ENCODE results near the gene FAAP20. TPM values are rescaled to one million over a fixed set of nuclear protein-coding genes. Genes with fewer than 3 reads are reported as not detected.

FAAP20 gene
- total RNA-seq, 1 donor from 2014 or later = 114 TPM

GRCh38 chr1:2216767-2217058 is 22.1 kb upstream of the FAAP20 start:
- H3K27ac ChIP-seq (ENCODE audit: low read depth, low read length) = no peak overlapping the region
- H3K4me1 Mint-ChIP-seq (ENCODE audit: low read depth, unreplicated experiment) = peaks cover 2% of the 10 kb centered on the region
- H4K20me1 ChIP-seq (ENCODE audit: insufficient read depth, low read length) = no peaks in the 10 kb centered on the region
- H3K27ac Mint-ChIP-seq (ENCODE audit: unreplicated experiment) = no peak overlapping the region
- no peaks in the 10 kb centered on the region for H3K9me3 ChIP-seq (ENCODE audit: insufficient read depth, low read depth, low read length)
- H3K36me3 Mint-ChIP-seq (ENCODE audit: low read depth, unreplicated experiment) = no peaks in the 10 kb centered on the region
- no peaks in the 10 kb centered on the region for H3K36me3 ChIP-seq (ENCODE audit: insufficient read depth, low read length)
- no peaks in the 10 kb centered on the region for H3K79me2 ChIP-seq (ENCODE audit: insufficient read depth, low read length)
- no peak overlapping the region for H3K4me3 Mint-ChIP-seq (ENCODE audit: unreplicated experiment)
- H3K9me3 Mint-ChIP-seq (ENCODE audit: unreplicated experiment) = peaks cover 2% of the 10 kb centered on the region
- peaks cover 29% of the 10 kb centered on the region for H3K4me1 ChIP-seq (ENCODE audit: insufficient read depth, low read length)
- H2AFZ ChIP-seq (ENCODE audit: low read depth, low read length) = no peak overlapping the region
- TF ChIP-seq EZH2 (IDR thresholded peaks at IDR 0.05; ENCODE audit: insufficient read depth, low read length) (no peak), CTCF (IDR thresholded peaks at IDR 0.05; ENCODE audit: insufficient read depth, low read depth, low read length) (no peak)
- no peak overlapping the region for H3K4me2 ChIP-seq (ENCODE audit: low read length)
- no peak overlapping the region for H3K4me3 ChIP-seq (ENCODE audit: insufficient read depth, low read depth, low read length)
- DNase-seq (ENCODE audit: low read depth) = no peak
- H3K27me3 ChIP-seq (ENCODE audit: insufficient read depth, low read length) = no peaks in the 10 kb centered on the region
- H3K27me3 Mint-ChIP-seq (ENCODE audit: low read depth, unreplicated experiment) = peaks cover 4% of the 10 kb centered on the region
- no peak overlapping the region for H3K9ac ChIP-seq (ENCODE audit: low read length)
- no peak for FAIRE-seq

- Histone ChIP-seq H3K27me3 (ENCODE audit: insufficient read depth, low read length) (no peaks in the 10 kb centered on the region), H3K27ac (ENCODE audit: low read depth, low read length) (no peak overlapping the region), H3K9ac (ENCODE audit: low read length) (no peak overlapping the region), H3K4me1 (ENCODE audit: insufficient read depth, low read length) (peaks cover 29% of the 10 kb centered on the region), H3K36me3 (ENCODE audit: insufficient read depth, low read length) (no peaks in the 10 kb centered on the region), H4K20me1 (ENCODE audit: insufficient read depth, low read length) (no peaks in the 10 kb centered on the region), H3K4me3 (ENCODE audit: insufficient read depth, low read depth, low read length) (no peak overlapping the region), H3K79me2 (ENCODE audit: insufficient read depth, low read length) (no peaks in the 10 kb centered on the region), H2AFZ (ENCODE audit: low read depth, low read length) (no peak overlapping the region), H3K4me2 (ENCODE audit: low read length) (no peak overlapping the region), H3K9me3 (ENCODE audit: insufficient read depth, low read depth, low read length) (no peaks in the 10 kb centered on the region)
- no peak overlapping the region for H3K4me3 Mint-ChIP-seq (ENCODE audit: unreplicated experiment)
- peaks cover 2% of the 10 kb centered on the region for H3K4me1 Mint-ChIP-seq (ENCODE audit: low read depth, unreplicated experiment)
- no peak overlapping the region for H3K27ac Mint-ChIP-seq (ENCODE audit: unreplicated experiment)
- H3K27me3 Mint-ChIP-seq (ENCODE audit: low read depth, unreplicated experiment) = no peaks in the 10 kb centered on the region
- DNase-seq (ENCODE audit: low read depth) (no peak), FAIRE-seq (no peak)
- no peak for TF ChIP-seq EZH2 (IDR thresholded peaks at IDR 0.05; ENCODE audit: insufficient read depth, low read length)
- no peak for TF ChIP-seq CTCF (IDR thresholded peaks at IDR 0.05; ENCODE audit: insufficient read depth, low read depth, low read length)
- no peaks in the 10 kb centered on the region for H3K36me3 Mint-ChIP-seq (ENCODE audit: low read depth, unreplicated experiment)
- H3K9me3 Mint-ChIP-seq (ENCODE audit: unreplicated experiment) = peaks cover 2% of the 10 kb centered on the region
These were observed 21.6 kb upstream of the FAAP20 start for GRCh38 chr1:2215909-2216766.

DNA sequence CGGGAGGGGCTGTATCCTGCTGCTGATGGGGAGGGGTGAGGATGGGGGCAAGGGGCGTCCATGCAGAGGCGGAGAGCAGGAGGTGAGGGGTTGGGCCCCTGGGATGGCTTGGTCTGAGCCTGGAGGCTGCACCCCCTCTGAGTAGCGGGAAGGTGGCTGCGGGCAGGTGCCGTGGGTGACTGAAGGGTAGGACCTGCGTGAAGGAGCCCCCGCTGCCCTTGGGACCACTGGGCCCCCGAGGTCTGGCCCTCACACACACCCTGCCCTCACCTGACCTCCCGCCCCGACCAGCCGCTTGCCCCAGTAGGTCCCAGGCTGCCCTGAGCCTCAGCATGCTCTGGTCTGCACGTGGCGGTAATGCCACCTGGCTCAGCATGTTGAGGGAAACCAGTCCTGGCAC is 20.8 kb upstream of the FAAP20 start:
- no peak for FAIRE-seq

More for the DNA sequence above, 20.8 kb upstream of the FAAP20 start:
- no peaks in the 10 kb centered on the region for H4K20me1 ChIP-seq (ENCODE audit: insufficient read depth, low read length)
- no peak overlapping the region for H3K9ac ChIP-seq (ENCODE audit: low read length)
- Mint-ChIP-seq H3K27me3 (ENCODE audit: low read depth, unreplicated experiment) (no peaks in the 10 kb centered on the region), H3K4me3 (ENCODE audit: unreplicated experiment) (no peak overlapping the region), H3K4me1 (ENCODE audit: low read depth, unreplicated experiment) (peaks cover 2% of the 10 kb centered on the region), H3K36me3 (ENCODE audit: low read depth, unreplicated experiment) (no peaks in the 10 kb centered on the region), H3K9me3 (ENCODE audit: unreplicated experiment) (peaks cover 2% of the 10 kb centered on the region), H3K27ac (ENCODE audit: unreplicated experiment) (no peak overlapping the region)
- H3K4me1 ChIP-seq (ENCODE audit: insufficient read depth, low read length) = peaks cover 29% of the 10 kb centered on the region
- no peaks in the 10 kb centered on the region for H3K27me3 ChIP-seq (ENCODE audit: insufficient read depth, low read length)
- H3K4me2 ChIP-seq (ENCODE audit: low read length) = no peak overlapping the region
- no peaks in the 10 kb centered on the region for H3K9me3 ChIP-seq (ENCODE audit: insufficient read depth, low read depth, low read length)
- no peak for DNase-seq (ENCODE audit: low read depth)
- H3K4me3 ChIP-seq (ENCODE audit: insufficient read depth, low read depth, low read length) = no peak overlapping the region
- no peak overlapping the region for H3K27ac ChIP-seq (ENCODE audit: low read depth, low read length)
- no peaks in the 10 kb centered on the region for H3K79me2 ChIP-seq (ENCODE audit: insufficient read depth, low read length)
- TF ChIP-seq CTCF (IDR thresholded peaks at IDR 0.05; ENCODE audit: insufficient read depth, low read depth, low read length) = no peak
- no peak for TF ChIP-seq EZH2 (IDR thresholded peaks at IDR 0.05; ENCODE audit: insufficient read depth, low read length)
- no peaks in the 10 kb centered on the region for H3K36me3 ChIP-seq (ENCODE audit: insufficient read depth, low read length)
- H2AFZ ChIP-seq (ENCODE audit: low read depth, low read length) = no peak overlapping the region
